HG02642 (cell line): ENCODE data around the gene ARHGEF28.

Experiments
- ATAC-seq: cut with Tn5 transposase; IDR thresholded peaks from one replicate; pipeline ENCODE4 v1.9.1; 2021; ENCODE audit warnings: mild to moderate bottlenecking; ENCODE audit not compliant: unreplicated experiment, poor library complexity

ARHGEF28 gene

DNA sequence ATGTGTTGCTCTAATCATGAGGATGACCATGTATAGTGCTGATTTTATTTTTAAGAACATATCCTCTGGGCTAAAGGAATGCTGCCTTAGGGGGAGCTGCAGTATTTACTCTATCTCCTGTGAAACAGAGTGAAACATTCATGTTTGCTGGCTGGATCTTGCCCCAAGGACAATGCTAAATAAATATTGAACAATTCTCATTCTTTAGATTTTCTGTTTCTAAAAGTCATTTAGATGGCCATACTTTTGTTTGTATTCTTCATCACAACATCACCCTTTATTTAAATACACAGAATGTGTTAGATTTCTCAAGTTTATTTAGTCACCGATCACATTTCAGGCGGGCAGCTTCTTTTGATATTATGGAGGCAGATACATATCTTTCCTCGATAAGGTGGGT is 103.3 kb downstream of the ARHGEF28 start:
- ATAC-seq, result no peak

DNA sequence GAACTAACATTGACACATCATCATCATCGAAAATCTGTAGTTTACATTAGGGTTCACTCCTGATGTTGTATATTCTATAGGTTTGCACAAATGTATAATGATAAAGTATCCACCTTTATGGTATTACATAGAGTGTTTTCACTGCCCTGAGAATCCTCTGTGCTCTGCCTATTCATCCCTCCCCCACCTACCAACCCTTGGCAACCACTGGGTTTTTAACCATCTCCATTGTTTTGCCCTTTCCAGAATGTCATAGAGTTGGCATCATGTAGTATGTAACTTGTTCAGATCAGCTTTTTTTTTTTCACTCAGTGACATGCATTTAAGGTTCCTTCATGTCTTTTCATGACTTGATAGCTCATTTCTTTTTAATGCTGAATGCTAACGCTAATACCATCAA is 106.0 kb downstream of the ARHGEF28 start:
- ATAC-seq, result no peak

DNA sequence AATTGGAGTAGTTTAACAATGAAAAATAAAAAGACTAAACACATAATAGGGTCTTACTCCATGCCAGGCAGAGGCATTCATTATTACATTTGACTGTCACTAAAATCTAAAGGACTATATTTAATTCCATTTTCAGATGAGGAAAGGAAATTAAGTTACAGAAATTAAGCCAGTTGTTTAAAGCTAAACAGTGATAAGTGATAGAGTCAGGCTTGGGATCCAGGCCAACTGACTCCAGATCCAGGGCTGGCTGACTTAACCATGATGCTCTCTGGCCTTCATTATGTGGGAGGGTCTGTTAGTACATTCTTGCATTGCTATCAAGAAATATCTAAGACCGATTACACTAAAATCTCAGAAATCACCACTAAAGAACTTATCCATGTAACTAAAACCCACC is 107.2 kb downstream of the ARHGEF28 start:
- no peak for ATAC-seq

DNA sequence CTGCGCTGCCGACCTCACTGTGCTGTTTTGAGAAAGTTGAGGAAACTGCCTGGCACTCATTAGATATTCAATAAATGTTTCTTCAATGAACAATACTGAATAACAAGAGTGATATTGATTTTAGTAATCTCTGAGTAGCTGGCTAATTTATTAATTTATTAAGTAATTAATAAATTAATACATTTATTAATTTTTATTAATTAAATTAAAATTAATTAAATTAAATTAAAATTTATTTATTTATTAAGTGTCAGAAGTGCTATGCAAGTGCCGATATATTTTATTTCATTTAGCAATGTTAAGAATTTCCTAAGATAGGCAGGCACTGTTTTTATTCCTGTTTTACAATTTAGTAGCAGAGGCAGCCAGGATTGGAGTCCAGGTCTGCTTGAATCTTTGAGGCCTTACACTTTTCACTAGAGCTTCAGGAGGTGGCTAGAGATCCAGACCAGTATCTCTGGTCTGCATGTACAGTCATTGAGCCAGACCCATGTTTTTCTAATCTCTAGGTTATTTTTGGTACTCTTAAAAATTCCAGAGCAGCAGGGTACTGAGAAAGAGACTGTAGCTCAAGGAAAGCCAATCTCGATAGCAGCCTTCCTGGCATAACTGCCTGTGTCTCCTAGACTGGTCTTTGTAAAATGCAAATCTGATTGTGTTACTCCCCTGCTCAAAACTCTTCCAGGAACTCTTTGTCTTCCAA is 109.2 kb downstream of the ARHGEF28 start:
- ATAC-seq, result no peak

DNA sequence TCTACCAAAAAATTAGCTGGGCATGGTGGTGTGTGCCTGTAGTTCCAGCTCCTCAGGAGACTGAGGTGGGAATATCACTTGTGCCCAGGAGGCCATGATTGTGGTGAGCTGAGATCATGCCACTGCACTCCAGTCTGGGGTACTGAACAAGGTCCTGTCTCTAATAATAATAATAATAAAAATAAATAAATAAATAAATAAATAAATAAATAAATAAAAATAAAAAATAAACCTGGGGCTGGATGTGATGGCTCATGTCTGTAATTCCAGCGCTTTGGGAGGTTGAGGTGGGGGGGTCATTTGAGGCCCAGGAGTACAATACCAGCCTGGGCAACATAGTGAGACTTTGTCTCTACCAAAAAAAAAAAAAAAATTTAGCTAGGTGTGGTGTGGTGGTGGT is 113.7 kb downstream of the ARHGEF28 start:
- no peak for ATAC-seq

DNA sequence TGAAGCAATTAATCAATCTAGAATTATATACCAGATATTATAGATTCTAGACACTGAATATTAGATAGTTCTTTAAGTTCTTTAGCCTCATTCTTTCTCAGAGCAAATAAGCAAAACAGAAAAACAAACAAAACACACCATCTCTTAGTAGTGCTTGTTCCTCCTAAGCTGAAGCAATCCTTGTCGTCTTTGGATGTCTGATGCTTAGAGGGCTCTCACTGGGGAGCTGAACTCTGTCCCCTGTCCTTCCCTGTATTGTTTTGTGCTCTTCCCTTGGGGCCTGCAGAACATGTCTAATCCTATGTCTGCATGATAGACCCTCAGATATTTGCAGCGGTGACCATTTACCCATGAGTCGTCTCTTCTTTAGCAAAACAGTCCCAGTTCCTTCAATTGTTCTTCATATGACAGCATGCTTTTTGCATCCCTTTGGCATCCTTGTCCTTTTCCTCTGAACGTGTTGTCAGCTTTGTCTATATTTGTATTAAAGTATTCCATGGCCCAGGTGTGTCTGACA is 114.3 kb downstream of the ARHGEF28 start:
- ATAC-seq, result no peak

DNA sequence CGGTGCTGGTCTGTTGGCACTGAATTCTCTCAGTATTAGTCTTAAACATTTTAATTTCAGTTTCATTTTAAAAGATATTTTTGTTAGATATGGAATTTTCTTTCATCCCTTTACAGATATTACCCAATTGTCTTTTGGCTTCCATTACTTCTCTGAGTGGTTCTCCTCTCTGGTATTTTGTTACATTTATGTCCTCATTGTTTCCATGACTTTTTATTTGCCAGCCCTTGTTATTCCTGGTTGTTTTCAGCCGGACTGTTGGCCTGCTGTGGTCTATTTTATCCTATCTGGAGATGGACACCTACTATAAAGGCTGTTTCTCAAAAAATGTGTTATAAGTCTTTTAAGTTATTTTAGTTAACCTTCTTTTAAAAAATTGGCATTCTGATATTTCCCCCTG is 117.2 kb downstream of the ARHGEF28 start:
- ATAC-seq, result no peak

DNA sequence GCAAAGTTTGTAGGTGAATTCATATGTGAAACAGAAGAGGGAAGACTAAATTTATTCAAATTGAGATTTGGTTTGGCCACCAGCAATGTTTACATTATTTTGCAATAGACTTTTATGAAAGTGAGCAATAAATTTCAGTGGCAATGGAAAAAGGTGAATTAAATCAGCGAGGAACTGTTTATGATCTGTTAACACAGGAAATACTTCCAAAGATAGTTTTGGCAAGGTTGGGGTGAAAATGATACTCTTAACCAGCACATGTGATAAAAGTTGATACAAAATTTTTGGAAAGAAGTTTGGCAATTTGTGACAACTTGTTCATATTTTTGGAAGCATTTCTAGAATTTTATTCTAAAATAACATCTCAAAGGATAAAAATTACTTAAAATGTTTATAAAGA is 119.8 kb downstream of the ARHGEF28 start:
- ATAC-seq, result no peak

DNA sequence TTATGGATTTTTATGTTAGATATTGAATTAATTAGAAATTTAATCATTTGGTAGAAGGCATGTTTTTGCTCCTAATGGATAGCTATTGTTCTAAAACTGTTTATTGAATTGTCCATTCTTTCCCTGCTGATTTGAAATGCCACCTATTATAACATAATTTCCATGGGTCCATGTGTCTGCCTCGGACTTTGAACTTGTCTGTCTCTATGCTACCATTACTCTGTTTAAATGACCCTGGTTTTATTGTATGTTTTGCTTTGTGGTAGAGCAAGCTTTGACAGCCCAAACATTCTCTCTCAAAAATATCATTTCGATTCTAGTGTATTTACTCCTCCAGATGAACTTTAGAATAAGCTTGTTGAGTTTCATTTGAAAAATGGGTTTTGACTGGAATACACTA is 120.6 kb downstream of the ARHGEF28 start:
- no peak for ATAC-seq

DNA sequence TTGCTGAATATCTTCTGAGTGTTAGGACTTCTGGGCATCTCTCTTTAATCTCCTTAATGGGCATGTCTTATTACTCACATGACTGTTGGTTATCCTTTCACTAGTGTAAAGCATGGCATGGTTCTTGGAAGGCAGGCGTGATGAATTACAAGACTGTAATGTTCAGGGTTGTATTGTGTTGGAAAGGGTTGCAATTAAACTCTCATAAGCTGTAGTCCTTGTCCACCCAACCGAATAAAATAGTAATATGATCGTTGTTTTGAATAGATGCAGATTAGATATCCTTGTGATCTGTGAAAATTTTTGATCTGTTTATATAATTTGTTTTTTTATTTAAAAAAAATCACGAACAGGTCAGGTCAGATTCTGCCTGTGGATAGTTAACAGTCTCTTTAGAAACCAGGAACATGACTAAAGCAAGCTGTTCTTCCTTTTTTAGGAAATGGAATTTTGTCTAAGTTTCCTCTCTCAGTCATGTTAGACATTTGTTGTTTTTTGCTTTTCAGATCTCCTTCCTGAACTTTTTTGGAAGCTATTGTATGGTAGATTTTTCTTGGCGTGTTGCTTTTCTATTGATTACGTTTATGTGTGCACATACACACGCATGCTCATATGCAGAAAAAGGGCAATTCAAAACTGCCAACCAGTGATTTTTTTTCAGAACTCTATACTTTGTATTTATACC is 121.8 kb downstream of the ARHGEF28 start:
- no peak for ATAC-seq

DNA sequence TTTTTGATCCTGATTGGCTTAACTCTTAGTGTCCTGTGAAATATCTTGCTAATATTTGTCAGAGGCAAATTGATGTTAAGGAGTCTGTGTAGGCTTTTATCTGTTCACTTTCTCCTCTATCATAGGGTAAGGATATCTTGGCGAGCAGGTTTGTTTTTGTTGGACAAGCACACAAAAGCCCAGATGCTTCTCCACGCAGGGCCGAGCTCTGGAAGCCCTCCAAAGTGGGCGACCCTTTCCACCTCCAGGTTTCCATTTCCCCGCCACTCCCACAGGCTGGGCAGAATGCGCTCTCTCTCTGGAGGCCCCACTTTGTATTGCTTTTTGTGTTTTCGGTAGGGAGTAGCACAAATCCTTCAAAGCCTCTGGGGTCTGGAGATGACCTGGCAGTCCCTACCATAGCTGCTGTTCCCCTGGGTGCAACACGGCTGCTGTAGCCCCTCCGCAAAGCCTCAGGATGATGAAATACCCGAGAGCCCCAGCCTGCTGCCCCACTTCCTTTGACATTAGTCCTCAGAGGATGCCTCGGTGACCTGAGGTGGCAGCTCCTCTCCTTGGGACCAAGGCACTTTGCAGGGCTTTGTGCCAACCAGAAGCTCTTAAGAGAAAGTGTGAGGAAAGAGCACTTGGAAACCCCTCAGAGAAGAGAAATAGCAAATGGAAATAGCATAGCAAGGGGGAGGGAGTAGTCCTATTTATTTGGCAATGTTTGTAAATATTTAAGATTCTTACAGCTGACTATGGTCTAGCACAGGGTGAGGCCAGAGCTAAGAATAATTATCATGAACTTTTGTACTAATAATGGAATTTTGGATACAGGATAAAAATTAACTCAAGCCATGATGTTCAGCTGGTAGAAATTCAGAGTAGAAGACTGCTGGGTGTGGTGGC is 122.8 kb downstream of the ARHGEF28 start:
- no peak for ATAC-seq

DNA sequence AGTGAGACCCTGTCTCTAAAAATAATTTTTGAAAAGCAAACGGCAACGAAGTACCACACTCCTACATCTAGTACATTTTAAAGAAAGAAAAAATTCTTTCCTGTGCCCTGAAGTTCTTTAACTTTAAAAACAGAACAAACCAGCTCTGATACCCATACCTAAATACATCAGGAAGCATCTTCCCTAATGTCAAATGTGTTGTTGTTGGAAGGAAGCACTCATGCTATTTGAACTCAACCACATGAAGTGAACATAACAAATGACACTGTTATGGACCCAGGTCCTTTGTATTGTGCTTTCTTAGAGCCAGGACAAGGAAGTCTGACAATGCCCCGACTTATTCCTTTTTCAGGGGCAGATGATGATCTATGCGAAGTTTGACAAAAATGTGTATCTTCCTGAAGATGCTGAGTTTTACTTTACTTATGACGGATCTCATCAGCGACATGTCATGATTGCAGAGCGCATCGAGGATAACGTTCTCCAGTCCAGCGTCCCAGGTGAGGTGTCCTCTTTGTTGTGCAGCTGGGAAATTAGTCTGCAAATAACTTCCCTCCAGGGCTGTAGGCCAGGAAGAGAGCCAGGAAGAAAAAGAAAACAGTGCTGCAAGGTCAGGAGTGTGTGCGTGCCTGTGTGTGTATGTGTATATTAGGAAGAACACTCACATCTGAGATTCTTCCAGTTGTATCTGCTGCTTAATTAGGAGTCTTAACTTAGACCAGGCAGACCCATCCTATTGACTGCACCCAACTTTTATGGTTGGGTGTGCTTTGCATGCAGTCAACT is 123.7 kb downstream of the ARHGEF28 start:
- no peak for ATAC-seq

DNA sequence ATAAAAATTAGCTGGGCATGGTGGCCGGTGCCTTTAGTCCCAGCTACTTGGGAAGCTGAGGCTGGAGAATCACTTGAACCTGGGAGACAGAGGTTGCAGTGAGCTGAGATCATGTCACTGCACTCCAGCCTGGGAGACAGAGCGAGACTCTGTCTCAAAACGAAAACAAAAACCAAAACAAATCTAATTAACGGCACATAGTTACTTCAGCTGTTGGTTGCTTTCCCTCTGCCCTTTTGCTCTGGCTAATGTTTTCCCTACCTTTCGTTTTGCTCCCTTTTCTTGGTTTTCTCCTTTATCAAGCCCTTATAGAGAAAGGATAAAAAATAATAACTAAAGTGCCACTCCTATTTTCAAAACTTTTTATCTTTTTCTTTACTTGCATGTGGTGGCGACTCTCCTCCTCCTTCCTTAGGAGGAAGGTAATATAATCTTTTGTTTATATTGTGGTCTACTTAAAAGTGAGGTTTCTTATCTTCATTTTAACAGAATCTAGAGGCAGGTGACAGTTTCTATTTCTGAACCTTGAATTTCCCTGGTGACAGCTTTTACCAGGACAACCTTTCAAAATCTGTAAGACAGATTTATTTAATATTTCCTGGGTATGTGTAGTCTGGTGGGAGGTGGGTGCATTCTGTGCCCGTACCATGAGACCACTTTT is 125.4 kb downstream of the ARHGEF28 start:
- no peak for ATAC-seq

DNA sequence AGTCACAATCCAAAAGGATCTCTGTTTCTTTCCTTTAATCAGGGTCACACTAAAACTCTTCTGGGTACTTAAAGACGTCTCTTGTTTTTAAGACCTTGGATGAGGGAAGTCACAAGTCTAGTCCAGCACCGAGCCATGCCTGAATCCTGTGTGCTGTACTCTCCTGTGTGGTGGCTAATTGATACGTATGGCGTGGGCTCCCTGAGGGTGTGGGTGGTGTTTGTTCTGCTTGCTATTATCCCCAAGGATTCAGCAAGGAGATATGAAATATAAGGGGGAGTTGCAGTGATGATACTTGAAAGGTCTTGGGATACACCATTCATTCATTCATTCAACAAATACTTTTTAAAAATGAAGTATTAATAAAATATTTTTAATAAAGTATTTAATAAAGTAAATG is 128.3 kb downstream of the ARHGEF28 start:
- ATAC-seq, result no peak

DNA sequence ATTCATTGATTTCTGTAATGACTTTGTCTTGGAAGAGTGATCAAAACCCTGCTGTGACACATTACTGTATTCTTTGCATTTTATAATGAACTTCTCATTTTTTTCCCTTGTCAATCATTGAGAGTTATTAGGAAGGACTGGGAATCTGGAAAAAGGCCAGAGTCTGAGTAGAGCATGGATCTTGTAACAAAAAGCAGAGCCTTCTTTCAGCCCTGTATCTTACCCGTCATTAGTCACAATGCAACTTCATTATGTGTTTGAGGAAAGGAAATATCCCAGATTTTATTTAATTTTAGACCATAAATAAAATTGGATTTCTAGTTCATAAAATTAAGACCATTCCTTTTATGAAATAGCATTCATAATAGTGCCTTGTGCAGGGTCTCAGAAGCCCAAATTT is 131.4 kb downstream of the ARHGEF28 start:
- ATAC-seq, result no peak

DNA sequence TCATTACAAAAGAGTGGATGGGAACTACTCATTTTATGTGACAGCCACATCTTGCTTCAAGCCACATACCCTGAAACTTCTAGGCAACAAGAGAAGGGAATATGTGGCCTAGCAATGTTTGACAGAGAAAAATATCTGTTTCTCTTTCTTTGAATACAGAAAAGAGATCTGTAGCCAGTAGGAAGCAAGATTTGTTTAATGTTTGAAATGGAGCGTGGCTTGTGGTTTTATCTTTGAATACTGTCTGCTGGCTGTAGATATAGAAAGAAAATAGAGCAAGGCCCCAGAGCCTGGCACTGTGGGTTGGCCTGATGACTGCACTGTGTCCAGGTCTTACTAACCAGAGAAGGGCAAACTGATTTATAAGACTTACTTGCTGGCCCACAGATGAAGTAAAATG is 133.8 kb downstream of the ARHGEF28 start:
- no peak for ATAC-seq

DNA sequence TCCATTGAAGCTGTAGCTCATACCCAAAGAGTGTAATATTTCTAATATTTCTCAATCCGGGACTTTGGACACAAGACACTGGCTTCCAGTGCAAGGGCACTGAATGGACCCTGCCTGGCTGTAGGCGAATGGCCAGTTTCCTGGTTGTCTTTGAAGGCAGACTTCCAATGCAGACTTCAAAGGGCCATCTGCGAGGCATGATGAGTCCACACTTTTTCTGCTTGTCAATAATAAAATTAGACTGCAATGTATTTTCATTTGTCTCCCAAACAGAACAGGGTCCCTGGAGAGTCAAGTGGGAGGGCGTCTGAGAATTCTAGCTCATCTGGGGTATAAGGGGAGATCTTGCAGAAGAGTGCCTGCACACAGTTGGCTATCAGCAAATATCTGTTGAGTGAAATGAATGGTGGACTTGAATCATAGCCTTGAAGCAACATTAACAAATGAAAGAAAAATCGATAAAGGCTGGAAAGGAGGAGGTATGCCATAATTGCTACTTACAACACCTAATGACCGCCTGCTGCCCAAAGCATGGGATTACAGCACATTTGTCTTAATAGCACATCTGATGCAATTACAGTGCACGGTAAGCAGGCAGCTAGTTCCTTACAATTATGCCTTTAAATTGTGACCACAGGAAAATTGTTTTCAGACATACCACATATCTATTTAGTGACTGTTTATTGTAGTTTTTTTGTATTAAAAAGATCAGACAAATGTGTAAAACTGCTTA is 137.5 kb downstream of the ARHGEF28 start:
- ATAC-seq, result no peak

DNA sequence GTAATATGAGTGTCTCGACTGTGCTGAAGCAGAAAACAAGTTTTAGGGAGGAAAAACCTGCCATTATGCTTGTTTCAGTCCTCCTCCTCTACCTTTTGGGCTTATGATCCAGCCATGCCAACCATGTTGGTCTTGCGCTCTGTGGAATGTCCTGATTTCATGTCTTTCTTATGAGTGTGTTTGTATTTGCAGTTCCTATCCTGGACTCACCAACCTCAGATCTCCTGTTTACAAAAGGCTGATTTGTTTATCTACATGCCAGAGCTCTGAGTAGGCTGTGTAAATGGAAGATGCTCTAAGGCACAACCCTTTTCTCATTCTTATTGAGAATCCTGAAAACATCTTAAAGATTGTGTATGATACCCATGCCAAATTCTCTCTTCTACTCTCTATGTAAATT is 138.6 kb downstream of the ARHGEF28 start:
- no peak for ATAC-seq

DNA sequence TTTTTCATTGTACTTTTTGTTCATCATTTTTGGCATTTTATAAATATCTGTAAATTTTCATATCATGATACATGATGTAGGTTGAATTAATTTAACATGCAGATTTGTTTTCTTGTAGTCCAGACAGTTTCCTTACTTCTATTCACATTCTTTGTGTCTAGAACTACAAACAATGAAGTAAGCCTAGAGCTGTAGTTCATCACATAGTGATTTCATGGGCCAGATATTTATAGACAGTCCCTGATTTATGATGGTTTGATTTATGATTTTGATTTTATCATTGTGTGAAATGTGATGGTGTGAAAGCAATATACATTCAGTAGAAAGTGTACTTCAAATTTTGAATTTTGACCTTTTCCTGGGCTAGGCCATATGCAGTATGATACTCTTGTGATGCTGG is 139.0 kb downstream of the ARHGEF28 start:
- ATAC-seq, result no peak
